ENCODE results near the gene LANCL2.
A peak's percentile ranks its signal among the peaks of the same experiment; 100 is the strongest.
"Not testable (repeated sequence)": the region's sequence is repeated elsewhere in the genome, so short reads cannot be mapped to it uniquely, and the experiment has no call there.

Gene LANCL2, protein sequence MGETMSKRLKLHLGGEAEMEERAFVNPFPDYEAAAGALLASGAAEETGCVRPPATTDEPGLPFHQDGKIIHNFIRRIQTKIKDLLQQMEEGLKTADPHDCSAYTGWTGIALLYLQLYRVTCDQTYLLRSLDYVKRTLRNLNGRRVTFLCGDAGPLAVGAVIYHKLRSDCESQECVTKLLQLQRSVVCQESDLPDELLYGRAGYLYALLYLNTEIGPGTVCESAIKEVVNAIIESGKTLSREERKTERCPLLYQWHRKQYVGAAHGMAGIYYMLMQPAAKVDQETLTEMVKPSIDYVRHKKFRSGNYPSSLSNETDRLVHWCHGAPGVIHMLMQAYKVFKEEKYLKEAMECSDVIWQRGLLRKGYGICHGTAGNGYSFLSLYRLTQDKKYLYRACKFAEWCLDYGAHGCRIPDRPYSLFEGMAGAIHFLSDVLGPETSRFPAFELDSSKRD

GRCh38 chr7:55365205-55365674, at the start of gene LANCL2:
Gene LANCL2 (plus strand): TSS chr7:55365337. CDS start chr7:55366026, 689 bp downstream.
- DNase-seq (ENCODE audit: low read depth in 3 of 3, low spot score in 1 of 3) = peak in 2 of 3 donors; percentile 13 to 36

- DNase-seq (ENCODE audit: low read depth in 3 of 3, low spot score in 1 of 3) = no peak
Observed at GRCh38 chr7:55325371-55325792, 39.8 kb upstream of the LANCL2 start.

DNA sequence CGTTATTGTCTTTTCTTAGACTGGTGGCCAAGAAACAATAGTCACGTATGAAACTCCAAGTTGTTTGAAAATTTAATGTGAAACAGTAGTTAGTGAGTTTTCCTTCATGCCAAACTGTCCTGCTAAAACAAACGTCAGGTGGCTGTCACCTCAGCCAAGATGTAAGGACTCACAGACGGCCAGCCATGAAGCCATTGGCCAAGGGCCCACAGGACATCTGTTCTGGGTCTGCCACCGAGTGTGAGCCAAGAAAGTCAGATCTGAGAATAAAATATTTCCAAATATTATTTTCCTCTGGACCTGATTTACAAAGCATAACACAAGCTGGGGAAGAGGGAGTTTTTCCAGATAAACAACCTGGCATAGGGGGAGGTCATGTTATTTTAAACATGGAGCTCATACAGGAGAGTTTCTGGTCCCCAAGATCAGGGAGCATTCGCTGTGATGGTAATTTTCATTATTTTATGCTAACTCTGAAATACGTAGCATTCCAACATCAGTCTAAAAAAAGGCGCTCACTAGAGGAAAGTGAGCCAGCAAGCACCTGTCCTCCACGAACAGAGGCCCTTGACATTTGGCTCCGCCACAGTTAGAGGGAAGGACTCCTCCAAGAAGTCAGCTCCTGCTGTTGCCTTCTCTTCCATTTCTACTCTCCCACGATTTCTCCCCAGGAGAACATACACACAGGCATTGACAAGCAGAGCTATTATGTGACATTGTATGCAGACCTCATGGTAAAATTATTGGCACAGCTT, 38.9 kb upstream of the LANCL2 start:
- DNase-seq (ENCODE audit: low read depth in 3 of 3, low spot score in 1 of 3) = no peak

GRCh38 chr7:55326945-55327626, 38.1 kb upstream of the LANCL2 start:
- no peak for DNase-seq (ENCODE audit: low read depth in 3 of 3, low spot score in 1 of 3)

- DNase-seq (ENCODE audit: low read depth in 3 of 3, low spot score in 1 of 3) = no peak
Observed at GRCh38 chr7:55335151-55335550, 30.0 kb upstream of the LANCL2 start.

DNA sequence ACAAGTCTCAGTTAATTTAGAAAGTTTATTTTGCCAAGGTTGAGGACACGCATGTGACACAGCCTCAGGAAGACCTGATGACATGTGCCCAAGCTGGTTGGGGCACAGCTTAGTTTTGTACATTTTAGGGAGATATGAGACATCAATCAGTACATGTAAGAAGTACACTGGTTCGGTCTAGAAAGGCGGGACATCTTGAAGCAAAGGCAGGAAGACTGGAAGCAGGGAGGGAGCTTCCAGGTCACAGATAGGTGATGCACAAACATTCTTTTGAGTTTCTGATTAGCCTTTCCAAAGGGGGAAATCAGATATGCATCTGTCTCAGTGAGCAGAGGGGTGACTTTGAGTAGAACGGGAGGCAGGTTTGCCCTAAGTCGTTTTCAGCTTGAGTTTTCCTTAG, 29.4 kb upstream of the LANCL2 start:
- no peak for DNase-seq (ENCODE audit: low read depth in 3 of 3, low spot score in 1 of 3)

GRCh38 chr7:55336540-55336939, 28.6 kb upstream of the LANCL2 start:
- DNase-seq (ENCODE audit: low read depth in 3 of 3, low spot score in 1 of 3) = no peak

DNA sequence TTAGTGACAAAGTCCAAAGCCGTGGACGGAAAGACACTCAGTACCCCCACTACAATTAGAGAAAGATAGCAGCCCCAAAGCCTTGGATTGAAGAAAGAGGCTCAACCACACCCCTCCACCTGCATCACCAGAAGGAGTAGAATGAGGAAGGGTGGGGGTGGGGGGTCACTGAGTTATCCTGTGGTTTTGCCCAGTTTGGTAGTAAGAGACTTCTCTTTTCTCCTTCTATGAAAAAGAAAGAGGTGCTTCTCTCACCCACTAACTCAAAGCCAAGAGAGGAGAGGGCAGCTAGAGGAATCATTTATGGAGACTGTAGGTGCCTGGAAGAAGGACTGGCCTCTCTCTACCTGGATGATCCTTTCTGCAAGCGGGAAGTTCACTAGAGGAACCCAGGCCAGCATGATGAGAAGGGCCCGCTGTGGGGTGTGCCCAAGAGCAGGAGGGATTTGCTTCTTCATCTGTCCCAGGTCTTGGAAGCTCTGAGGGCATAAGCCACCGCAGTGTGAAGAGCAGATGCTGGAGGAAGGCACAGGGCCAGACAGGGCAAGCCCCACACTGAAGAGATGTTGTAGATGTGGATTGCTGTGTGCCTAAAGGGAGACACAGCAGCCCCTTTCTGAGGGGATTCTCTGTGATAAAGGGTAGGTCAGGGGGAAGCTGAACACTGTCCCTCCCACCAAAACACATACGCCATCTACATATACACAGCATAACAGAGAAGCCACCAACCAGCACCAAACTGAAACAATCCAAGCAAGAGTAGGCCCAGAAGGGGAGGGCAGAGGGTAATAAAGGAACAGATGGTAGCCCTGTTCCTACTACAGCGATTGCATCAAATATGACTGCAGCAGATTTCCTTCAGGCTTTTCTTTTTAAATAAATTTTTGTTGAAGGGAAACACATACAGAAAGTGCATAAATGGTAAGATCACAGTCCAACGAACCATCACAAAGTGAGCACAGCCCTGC, 25.8 kb upstream of the LANCL2 start:
- no peak for DNase-seq (ENCODE audit: low read depth in 3 of 3, low spot score in 1 of 3)

DNA sequence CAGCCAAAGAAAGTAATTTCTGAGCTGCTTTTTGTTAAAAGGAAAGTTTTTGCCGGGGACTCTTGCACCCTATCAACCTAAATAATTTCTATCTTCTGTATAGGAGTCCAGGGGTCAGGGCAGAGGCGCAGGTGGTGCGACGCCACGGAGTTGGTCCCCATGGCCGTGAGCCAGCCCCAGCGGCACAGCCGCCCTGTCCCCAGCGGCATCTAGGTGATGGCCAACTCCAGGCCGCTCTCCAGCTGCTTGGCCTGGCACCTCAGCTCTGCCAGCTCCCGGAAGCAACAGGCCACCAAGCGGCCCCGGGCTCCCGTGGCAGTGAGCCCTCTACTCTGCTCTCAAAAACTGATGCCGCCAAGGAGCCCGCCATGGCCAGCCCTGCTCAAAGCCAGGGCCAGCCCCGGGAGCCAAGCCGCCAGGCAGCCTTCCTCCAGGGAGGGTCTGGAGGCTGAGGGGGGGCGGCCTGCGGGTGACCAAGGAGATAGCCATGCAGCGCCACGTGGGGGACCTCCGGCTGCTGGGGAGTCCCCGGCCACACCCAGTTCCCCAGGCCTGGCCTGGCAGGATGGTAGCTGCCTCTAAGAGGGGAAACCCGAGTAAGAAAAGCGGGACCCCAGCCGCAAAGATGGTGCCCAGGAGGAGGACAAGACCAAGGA, 22.8 kb upstream of the LANCL2 start:
- DNase-seq (ENCODE audit: low read depth in 3 of 3, low spot score in 1 of 3) = no peak

- no peak for DNase-seq (ENCODE audit: low read depth in 3 of 3, low spot score in 1 of 3)
Observed at GRCh38 chr7:55343002-55343781, 21.9 kb upstream of the LANCL2 start.

DNA sequence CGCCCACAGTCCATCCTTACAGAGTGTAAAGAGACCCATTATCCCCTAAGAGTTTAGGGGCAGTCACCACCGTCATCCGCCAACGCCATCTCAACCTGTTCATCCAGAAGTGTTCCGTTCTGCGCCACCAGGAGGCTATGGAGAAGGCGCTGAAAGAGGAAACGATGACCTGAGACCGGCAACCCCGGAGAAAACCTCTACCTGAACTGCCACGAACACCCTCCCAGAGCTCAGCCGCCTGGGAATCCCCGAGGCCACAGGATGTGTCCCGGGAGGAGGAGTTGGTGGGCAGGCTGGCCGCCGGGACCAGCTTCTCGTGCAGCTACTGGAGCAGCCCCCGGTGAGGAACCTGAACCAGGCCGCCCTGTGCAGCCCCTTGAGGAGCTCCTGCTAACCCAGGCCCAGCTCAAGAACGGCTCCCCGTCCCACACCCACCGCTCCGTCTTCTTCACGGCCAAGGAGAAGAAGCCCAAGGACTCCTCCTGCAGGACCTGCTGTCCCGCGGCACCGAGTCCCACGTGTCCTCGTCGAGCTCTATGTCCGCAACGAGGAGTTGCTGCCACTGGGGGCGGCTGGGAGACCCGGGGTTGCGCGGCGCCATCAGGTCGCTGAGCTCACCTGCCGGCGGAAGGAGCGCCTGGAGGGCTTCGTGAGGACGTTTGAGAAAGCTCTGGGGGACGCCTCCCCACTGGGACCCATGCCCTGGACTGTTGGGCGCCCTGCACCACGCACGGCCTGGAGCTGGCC, 21.1 kb upstream of the LANCL2 start:
- no peak for DNase-seq (ENCODE audit: low read depth in 3 of 3, low spot score in 1 of 3)

DNA sequence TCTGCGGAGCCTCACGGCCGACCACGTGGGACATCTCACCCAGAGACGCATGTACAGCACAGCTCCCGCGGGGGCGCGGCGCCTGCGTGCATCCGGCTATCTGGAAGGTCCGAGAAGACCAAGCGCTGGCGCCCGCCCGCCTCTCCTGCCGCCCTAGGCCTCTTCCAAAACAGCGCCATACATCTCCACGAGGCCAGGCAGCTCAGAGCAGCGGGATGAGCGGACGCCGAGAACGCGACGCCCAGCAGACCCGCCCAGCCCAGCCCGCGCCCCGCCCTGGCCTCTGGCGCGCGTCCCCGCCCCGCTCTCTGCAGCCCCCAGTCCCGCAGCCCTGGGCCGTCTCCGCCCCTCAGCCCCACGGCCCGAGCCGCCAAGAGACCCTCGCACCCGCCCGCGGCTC, 20.3 kb upstream of the LANCL2 start:
- DNase-seq (ENCODE audit: low read depth in 3 of 3, low spot score in 1 of 3) = no peak

GRCh38 chr7:55345292-55345691, 19.8 kb upstream of the LANCL2 start:
- no peak for DNase-seq (ENCODE audit: low read depth in 3 of 3, low spot score in 1 of 3)

DNA sequence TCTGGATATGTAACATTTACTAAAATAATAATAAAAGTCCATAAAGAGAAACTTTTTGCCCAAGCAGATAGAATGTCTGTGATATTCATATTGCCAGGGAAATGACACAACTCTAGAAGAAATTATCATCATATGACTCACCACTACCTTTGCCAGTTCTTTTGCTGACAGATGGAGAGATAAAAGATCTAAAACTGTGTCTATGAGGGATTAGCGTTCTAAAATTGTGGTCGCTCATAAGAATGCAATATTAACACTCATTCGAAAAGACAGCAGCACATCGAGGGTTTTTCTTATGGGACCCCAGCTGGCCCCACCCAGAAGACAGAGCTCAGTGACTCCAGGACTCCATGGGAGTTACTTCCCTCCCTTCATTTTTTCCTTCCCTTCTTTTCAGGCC, 16.6 kb upstream of the LANCL2 start:
- no peak for DNase-seq (ENCODE audit: low read depth in 3 of 3, low spot score in 1 of 3)

DNA sequence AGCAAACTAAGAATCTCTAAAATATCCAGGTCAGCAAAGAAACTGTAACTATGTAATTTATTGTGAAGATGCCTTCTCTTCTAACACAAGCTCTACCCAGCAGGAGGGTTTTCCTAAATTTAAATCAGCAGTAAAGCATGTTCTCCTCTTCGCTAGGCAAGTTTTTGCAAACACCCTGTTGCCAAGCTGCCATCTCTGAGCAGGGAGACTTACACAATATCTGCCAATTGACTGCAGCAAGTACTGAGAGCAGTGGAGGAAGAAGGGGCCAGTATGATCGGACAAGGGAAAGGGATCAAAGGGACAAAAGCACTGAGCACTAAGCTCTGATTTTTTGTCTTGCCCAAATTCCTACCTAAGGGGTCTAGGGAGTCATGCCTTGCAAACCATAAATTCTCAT, 16.0 kb upstream of the LANCL2 start:
- no peak for DNase-seq (ENCODE audit: low read depth in 3 of 3, low spot score in 1 of 3)

DNA sequence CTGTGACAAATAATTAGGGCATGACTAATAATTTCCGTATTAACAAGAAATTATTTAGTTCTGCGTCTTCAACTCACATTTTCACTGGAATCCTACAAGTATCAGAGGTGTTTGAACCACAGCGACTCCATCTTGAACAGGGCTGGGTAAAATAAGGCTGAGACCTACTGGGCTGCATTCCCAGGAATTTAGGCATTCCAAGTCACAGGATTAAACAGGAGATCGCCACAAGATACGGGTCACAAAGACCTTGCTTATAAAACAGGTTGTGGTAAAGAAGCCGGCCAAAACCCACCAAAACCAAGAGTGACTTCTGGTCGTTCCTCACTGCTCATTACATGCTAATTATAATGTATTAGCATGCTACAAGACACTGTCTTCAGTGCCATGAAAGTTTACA, 14.9 kb upstream of the LANCL2 start:
- DNase-seq (ENCODE audit: low read depth in 3 of 3, low spot score in 1 of 3) = no peak

DNA sequence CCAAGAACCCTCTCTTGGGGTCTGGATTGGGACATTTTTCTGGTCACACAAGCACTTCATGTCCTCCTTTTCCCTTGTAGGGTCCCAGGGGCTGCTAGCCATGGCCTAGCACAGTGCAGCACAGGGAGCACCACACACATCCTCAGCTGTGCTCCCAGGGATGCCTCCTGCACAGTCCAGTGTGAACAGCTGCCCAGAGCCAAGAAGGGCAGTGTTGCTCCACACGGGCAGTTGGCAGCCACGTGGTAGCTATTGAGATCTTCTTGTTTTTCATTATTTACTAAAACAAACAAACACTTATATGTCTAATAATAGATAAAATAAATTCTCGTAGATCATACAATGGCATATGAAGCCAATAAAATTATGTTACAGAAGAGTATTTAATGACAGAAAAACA, 13.9 kb upstream of the LANCL2 start:
- DNase-seq (ENCODE audit: low read depth in 3 of 3, low spot score in 1 of 3) = no peak

DNA sequence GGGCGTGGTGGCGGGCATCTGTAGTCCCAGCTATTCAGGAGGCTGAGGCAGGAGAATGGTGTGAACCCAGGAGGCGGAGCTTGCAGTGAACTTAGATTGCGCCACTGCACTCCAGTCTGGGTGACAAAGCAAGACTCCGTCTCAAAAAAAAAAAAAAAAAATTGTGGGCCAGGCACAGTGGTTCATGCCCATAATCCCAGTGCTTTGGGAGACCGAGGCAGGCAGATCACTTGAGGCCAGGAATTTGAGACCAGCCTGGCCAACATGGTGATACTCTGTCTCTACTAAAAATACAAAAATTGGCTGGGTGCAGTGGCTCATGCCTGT, 12.2 kb upstream of the LANCL2 start:
- not testable (repeated sequence) for DNase-seq (ENCODE audit: low read depth in 3 of 3, low spot score in 1 of 3)

DNA sequence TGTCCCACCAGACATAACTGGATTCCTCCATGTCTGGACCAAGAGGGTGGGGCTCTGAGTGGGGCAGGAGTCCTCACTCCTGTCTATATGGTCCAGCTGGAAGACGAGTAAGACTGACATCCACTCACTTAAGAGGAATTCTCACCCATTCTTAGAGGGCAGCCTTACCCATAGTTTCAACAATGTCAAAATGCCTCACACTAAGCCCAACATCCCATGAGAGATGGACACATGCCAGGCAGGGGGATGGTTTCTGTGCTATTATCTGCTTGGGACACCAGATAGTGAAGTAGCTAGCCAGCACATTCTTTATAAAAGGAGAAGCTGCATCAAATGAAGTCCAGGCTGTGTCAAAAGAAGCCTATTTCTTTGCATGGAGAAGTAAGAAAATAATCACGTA, 4.7 kb upstream of the LANCL2 start:
- DNase-seq (ENCODE audit: low read depth in 3 of 3, low spot score in 1 of 3) = no peak

Measured in stimulated activated CD4-positive, alpha-beta T cell treated with anti-CD3 and anti-CD28 coated beads, TNF-alpha, amount 100 ng/mL, for 1 hour (primary cell).